Activated effector memory CD4-positive, alpha-beta T cell treated with Interleukin-2 at 50 U/mL for 16 hours (primary cell): ENCODE data around the gene ARHGEF12.

Experiments used
- DNase-seq: peaks from one replicate; pipeline ENCODE4 v3.0.0-alpha.2; 2020

Gene ARHGEF12

GRCh38 chr11:120432056-120433018 lies 96.1 kb downstream of the ARHGEF12 start:
- DNase-seq: no peak

- DNase-seq: no peak
These were observed 105.4 kb downstream of the ARHGEF12 start for GRCh38 chr11:120441592-120441991.

- DNase-seq: no peak
These were observed 105.8 kb downstream of the ARHGEF12 start for GRCh38 chr11:120442031-120442430.

- no peak for DNase-seq
These were observed 110.6 kb downstream of the ARHGEF12 start for GRCh38 chr11:120446802-120447201.

GRCh38 chr11:120448240-120448639 lies 112.0 kb downstream of the ARHGEF12 start:
- no peak for DNase-seq

GRCh38 chr11:120455487-120455886 lies 119.3 kb downstream of the ARHGEF12 start:
- no peak for DNase-seq

GRCh38 chr11:120457996-120458395 lies 121.8 kb downstream of the ARHGEF12 start:
- DNase-seq: no peak

GRCh38 chr11:120462825-120463224 lies 126.6 kb downstream of the ARHGEF12 start:
- DNase-seq: no peak

- no peak for DNase-seq
These were observed 129.8 kb downstream of the ARHGEF12 start for GRCh38 chr11:120465921-120466534.

- no peak for DNase-seq
These were observed 131.4 kb downstream of the ARHGEF12 start for GRCh38 chr11:120467627-120468026.

GRCh38 chr11:120471131-120471530 lies 134.9 kb downstream of the ARHGEF12 start:
- DNase-seq: no peak

- no peak for DNase-seq
These were observed 135.8 kb downstream of the ARHGEF12 start for GRCh38 chr11:120471994-120472393.

- no peak for DNase-seq
These were observed 137.3 kb downstream of the ARHGEF12 start for GRCh38 chr11:120473503-120473902.

GRCh38 chr11:120482149-120482548 lies 145.9 kb downstream of the ARHGEF12 start:
- no peak for DNase-seq

- DNase-seq: no peak
These were observed 148.5 kb downstream of the ARHGEF12 start for GRCh38 chr11:120484722-120485121.

GRCh38 chr11:120486138-120486537 lies 149.9 kb downstream of the ARHGEF12 start:
- DNase-seq: no peak

GRCh38 chr11:120489799-120490198 lies 153.6 kb downstream of the ARHGEF12 start:
- DNase-seq: no peak

GRCh38 chr11:120492486-120492885 lies 156.3 kb downstream of the ARHGEF12 start:
- DNase-seq: no peak

GRCh38 chr11:120494595-120494994 lies 158.4 kb downstream of the ARHGEF12 start:
- no peak for DNase-seq

GRCh38 chr11:120499088-120499487 lies 162.9 kb downstream of the ARHGEF12 start:
- DNase-seq: no peak

GRCh38 chr11:120499859-120500258 lies 163.6 kb downstream of the ARHGEF12 start:
- DNase-seq: no peak

GRCh38 chr11:120500414-120501071 lies 164.3 kb downstream of the ARHGEF12 start:
- DNase-seq: no peak

- DNase-seq: no peak
These were observed 165.2 kb downstream of the ARHGEF12 start for GRCh38 chr11:120501440-120501839.
